Measurements from ENCODE around the gene DELE1.
A peak's percentile ranks its signal among the peaks of the same experiment; 100 is the strongest.

Gene DELE1

DNA sequence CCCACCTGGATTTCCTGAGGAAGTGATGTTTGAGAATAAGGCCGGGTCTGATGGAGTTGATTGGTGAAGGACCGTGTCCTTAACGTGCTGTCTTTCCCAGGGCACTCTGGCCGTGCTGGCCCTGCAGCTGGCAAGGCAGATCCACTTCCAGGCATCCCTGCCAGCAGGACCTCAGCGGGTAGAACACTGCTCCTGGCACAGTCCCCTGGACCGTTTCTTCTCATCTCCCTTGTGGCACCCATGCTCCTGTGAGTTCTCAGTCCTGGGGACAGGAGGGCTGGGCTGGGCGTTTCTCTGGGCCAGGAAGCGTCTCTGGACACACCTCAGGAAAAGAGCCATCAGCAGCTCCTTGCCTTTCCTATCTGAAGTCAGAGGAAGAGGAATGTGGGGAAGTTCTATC is 4.4 kb downstream of the DELE1 start:
- DNase-seq: no peak

- no peak for DNase-seq
These were observed 5.9 kb downstream of the DELE1 start for GRCh38 chr5:141929398-141930058.

DNA sequence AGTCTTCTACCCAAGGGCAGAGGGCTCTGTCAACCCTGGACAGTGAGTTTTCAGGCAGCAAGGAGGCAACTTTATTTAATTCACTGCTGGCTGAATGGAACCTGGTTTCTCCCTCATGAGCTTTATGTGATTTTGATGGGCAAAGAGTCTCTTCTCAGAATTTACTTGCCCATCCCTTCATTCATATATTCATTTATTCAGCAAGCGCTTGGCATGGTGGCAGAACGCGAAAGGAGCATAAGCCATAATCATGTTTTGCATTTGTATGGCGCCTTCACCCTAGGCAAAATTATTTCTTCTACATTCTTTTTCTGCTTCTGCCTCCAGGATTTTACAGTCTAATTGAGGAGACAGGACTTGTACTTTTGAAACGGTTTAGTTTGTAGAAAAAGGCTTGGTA is 8.0 kb downstream of the DELE1 start:
- DNase-seq: no peak

- DNase-seq: no peak
These were observed 9.5 kb downstream of the DELE1 start for GRCh38 chr5:141933151-141933550.

GRCh38 chr5:141934099-141934844 is 10.6 kb downstream of the DELE1 start:
- no peak for DNase-seq

GRCh38 chr5:141935538-141935937 is 11.9 kb downstream of the DELE1 start:
- no peak for DNase-seq

DNA sequence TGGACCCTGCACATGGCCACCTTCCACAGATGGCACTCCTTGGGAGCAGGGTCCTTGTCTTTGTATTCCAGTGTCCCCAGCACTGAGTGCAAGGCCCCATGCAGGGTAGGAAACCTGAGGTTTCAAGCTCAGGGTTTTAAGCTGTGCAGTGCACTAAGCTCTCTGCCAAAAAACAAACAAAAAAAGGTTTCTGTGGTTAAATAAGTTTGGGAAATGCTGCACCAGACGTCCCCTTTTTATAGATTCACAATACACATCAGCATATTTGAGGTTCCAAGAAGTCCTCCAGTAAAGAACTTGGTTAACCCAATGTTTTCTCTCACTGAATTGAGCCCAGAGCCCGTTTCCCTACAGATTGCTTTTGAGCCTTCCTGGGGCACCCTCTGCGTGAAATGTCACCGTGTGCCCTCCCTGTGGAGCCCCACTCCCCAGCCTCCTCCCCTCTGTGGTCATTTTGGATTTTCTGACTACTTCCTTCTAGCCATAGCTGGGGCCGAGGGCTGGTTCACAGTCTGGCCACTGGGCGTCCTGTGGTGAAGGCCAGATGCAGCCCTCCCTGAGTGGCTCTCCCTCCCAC is 17.1 kb downstream of the DELE1 start:
- peak in 1 of 2 donors; percentile 43 for DNase-seq

DNA sequence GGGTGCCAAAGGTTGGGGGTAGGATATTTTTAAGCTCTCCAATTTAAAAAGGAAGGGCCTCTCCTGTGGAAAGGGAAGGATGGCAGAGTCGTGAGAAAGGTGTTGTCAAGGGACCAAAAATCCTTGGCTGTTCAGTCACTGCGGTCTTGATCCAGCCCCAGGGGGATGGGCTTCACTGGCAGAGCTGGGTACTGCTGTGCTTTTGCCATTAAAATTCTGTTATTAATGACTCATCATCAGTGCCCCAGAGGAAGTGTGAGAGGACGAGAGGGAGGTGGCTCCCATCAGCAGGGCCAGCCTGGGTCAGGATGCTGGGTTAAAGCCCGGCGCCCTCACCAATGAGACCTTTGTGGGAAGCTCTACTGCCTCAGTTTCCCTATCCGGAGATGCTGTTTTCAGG is 17.6 kb downstream of the DELE1 start:
- no peak for DNase-seq

DNA sequence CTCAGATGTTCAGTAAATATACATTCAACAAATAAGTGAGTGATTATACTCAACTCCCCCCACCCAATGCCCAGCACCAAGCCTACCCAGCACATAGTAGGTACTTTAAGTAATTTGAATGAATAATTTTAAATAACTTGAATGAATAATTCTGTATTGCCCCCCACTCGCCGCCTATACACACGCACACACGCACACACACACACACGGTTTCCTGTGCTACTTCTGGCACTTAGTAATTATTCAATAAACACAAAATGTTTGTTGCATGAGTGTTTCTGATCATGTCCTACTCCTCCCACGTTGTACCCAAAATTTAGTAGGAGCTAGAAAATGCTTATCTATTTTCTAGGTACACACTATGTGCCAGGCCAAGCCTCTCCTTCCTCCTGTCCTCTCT is 18.1 kb downstream of the DELE1 start:
- DNase-seq: no peak

DNA sequence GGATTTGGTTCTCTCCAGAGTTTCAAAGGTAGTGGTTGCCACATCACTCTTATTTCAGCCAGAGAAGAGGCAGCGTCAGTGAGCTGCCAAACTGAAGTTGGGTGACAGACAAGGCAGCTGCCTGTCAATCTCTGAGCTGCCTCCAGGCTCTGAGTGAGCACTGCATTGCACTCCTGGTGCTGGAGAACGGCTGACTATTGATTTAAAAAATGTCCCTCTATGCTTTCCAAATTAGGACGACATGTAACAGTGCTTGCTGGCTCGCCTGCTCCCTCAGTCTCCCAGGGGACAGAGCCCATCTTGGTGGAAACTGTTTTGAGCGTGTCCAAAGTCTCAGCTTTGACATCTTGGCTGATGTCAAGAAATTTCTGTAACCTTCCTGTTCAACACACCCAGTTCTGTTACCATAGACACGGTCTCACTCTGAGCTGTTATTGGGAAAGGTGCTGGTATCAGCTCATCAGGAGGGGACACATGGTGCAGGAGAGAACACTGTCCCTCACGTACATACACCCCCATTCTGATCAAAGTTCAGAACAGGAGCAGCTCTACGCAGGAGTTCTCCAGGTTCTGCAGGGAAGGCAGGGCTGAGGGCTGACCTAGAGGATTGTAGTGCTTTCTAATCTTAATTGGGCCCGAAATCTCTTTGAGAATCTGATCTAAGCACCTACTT is 18.6 kb downstream of the DELE1 start:
- no peak for DNase-seq

- no peak for DNase-seq
These were observed 20.4 kb downstream of the DELE1 start for GRCh38 chr5:141944076-141944475.

DNA sequence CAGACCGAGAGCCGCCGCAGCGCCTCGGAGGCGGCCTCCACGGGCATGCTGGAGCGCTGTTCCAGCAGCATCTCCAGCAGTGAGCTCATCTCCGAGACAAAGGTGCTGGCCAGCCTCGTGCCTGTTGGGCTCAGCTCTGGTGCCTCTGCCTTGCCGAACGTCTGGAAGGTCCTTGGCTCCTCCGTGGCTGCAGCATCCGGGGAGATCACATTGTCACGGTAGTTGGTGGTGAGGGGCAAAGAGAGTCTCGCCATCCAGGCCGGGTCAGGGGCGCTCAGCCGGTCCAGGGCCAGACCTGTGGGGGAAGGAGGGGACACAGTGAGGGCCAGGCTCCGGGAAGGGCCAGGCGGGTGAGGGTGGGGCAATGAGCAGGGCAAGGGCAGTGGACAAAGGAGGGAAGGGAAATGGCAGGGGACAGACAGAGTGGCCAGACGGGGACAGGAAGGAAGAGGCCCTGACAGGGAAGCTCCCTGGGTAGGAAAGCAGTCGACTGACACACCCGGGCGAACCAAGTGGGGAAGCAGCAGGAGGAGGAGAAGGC is 21.9 kb downstream of the DELE1 start:
- no peak for DNase-seq

DNA sequence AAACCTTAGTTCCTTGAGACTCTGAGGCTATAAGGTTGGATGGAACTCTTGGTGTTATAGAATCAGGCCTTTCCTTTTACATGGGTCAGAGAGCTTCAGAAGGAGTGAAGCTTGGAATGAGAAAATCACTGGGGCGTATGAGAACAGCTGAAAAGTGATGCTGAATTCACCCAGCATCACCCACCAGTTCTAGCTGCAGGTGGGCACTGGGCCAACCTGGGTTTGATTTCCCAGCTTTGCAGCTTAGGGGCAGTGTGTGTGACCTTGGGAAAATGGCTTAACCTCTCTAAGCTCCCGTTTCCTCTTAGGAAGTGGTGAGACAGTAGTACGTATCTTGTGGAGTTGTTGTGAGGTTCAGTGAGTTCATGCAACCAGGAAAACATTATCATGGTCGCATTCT is 23.6 kb downstream of the DELE1 start:
- no peak for DNase-seq

DNA sequence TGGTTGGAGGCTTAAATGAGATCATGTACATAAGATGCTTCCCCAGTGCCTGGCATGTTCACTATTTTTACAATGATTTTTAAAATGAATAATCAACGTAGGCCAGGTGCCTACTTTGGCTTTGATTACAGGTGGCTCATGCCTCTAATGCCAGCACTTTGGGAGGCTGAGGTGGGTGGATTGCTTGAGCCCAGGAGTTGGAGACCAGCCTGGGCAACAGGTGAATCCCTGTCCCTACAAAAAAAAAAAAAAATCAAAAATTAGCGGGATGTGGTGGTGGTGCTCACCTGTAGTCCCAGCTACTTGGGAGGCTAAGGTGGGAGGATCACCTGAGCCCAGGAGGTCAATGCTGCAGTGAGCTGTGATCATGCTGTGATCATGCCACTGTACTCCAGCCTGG is 25.1 kb downstream of the DELE1 start:
- no peak for DNase-seq

DNA sequence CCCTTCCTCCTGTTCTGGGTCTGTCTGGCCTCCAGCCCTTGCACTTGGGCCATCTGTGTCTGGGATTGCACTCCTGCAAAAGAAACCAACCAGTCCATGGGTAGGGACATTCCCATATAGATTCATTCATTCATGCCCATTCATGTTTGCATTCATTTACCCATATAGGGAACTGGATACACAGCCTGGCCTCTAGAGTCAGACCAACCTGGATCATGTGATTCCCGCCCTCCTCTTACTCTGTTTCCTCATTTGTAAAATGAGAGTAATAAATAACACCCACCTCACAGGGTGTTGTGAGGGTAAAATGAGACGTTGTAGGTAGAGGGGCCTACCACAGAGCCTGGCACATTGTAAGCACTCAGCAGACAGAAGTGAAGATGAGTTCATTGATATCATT is 25.8 kb downstream of the DELE1 start:
- no peak for DNase-seq

DNA sequence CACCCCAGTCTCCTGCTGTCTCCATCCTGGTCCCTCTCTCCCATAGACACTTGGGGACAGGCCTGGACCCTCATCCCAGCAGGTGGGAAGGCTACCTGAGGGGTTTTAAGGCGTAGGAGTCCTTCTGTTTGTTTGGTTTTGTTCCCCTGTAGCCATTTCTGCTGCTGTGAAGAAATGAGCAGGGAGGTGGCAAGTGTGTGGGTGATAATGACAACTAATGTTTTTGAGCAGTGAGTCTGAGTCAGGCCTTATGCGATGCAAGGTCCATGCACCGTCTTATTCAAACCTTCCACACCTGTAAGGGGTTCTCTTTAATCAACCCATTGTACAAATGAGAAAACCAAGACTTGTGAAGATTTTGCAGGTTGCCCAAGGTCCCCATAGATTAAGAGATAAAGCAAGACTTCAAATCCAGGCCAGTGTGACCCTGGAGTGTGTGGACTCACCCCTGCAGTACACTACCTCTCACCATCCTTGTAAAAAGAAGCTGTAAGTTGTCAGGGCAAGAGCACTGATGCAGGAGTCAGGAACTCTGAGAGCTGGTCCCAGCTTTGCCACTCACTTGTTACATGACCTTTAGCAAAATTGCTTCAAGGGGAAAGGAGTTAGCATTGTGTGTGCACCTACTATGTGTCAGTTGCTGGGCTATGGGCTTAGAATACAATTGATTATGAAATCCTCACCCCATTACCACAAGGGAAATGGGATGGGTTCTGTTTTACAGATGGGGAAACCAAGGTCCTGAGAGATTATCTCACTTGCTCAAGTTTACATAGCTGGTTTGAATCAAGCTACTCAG is 26.7 kb downstream of the DELE1 start:
- DNase-seq: no peak

DNA sequence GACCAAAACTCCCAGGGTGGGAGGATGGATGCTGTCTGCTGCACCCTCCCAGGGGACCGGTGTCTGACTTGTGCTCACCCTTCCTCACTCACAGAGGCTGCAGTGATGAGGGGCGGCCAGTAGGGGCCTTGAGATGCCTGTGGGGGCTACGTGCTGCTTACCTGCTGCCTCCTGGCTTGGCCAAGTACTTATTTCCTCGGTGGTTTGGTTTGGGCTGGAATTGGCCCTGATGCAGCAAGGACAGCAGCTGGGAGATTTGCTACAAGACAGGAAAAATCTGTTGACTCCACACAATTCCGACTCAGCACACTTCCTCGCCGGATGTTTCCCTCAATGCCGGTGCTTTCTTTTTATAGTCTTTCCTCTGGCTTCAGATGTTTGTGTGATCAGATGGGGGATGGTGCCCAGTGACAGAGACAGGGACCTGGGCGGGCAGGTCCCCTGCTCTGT is 27.7 kb downstream of the DELE1 start:
- no peak for DNase-seq

DNA sequence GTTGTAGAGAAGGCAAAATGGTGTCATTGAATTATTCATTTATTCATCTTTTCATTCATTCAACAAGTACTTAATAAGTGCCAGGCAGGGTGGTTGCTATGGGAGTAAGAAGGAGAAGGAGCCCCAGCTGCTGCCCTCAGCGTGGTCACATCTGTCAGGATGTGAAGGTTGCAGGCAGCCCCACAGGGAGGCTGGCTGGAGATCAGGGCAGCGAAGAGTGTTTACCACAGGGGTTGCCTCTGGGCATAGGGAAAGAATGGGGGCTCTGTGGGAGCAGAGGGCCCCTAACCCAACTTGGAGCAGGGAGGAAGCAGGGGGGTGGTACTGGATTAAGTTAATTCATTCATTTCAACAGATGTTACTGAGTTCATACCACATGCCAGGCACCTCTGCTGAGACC is 28.3 kb downstream of the DELE1 start:
- no peak for DNase-seq

GRCh38 chr5:141954194-141954593 is 30.5 kb downstream of the DELE1 start:
- DNase-seq: no peak

DNA sequence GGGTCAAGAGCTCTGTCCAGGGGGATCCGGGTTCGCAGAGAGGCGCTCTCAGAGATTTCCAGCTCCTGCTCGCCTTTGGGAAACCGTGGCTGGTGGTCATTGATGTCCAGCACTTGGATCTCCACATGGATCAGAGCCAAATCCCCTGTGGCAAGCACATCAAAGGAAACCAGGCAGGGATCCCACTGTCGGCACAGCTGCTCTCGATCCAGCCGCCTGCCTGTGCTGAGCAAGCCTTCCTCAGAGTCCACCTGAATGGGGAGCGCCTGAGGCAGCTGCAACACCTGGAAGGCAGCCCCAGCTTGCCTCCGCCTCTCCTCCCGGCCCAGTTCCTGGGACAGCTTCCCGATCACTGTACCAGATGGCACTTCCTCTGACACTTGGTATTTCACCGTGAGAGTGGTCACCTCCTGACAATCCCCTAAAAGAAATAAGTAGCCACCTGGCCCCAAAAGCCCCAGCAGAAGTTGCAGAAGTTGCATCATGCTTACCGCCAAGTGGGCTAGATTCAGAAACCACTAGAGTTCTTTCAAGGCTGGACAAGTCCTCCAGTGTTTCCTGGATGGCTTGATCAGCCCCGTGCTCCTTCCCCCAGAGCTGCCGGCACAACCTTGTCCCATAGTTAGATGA is 33.8 kb downstream of the DELE1 start:
- no peak for DNase-seq

DNA sequence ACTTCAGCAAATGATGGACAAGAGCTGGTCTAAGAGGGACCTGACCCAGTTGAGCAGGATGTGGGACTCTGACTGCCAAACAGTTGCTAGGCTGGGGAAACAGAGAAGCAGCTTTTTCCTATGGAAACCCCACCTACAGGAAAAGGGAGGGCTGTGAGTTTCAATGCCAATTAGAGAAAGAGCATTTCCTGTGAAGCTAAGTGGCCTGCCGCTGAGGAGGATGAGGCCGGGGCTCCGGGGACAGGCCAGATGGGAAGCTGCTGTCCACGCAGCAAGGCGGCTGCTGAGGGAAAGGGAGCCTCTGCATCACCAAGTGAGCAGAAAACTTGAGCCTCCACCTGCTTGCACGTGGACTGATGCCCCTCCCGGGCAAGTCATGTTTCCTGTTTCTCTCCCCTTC is 34.4 kb downstream of the DELE1 start, which contains the start of gene PCDH12:
Gene PCDH12, minus strand, starts transcription at position 90 of the 400 bp plus-strand sequence. CDS start 351 bp downstream, outside the sequence.
- DNase-seq: no peak

All from hippocampal formation (tissue), 2 donors.